ENCODE data around the gene TNFRSF1B.

Gene TNFRSF1B

GRCh38 chr1:12158357-12159092 is 8.3 kb upstream of the TNFRSF1B start:
- no peak for DNase-seq

- DNase-seq = no peak
These were observed 7.0 kb upstream of the TNFRSF1B start for GRCh38 chr1:12159816-12160215.

GRCh38 chr1:12161324-12161661 is 5.5 kb upstream of the TNFRSF1B start:
- DNase-seq = no peak

- DNase-seq = peak; percentile 65
These were observed 4.9 kb upstream of the TNFRSF1B start for GRCh38 chr1:12161662-12162458.

- DNase-seq = no peak
These were observed 4.2 kb upstream of the TNFRSF1B start for GRCh38 chr1:12162459-12163137.

GRCh38 chr1:12163210-12163609 is 3.6 kb upstream of the TNFRSF1B start:
- DNase-seq = no peak

- DNase-seq = no peak
These were observed 2.6 kb upstream of the TNFRSF1B start for GRCh38 chr1:12164210-12164609.

GRCh38 chr1:12165342-12165741 is 1.4 kb upstream of the TNFRSF1B start:
- DNase-seq = no peak

- no peak for DNase-seq
These were observed 970 bp downstream of the TNFRSF1B start for GRCh38 chr1:12167493-12168429.

- DNase-seq = no peak
These were observed 1.8 kb downstream of the TNFRSF1B start for GRCh38 chr1:12168451-12169160.

- DNase-seq = no peak
These were observed 2.8 kb downstream of the TNFRSF1B start for GRCh38 chr1:12169442-12170135.

GRCh38 chr1:12170263-12170671 is 3.5 kb downstream of the TNFRSF1B start:
- DNase-seq = no peak

GRCh38 chr1:12171206-12172041 is 4.6 kb downstream of the TNFRSF1B start:
- no peak for DNase-seq

- DNase-seq = no peak
These were observed 5.5 kb downstream of the TNFRSF1B start for GRCh38 chr1:12172042-12172851.

- no peak for DNase-seq
These were observed 6.3 kb downstream of the TNFRSF1B start for GRCh38 chr1:12173041-12173509.

- DNase-seq = peak; percentile 72
These were observed 6.9 kb downstream of the TNFRSF1B start for GRCh38 chr1:12173631-12174121.

GRCh38 chr1:12174924-12175810 is 8.4 kb downstream of the TNFRSF1B start:
- DNase-seq = no peak
